H9 (cell line): ENCODE data around the gene SPATA25. TPM values are rescaled to one million over a fixed set of nuclear protein-coding genes. Genes with fewer than 3 reads are reported as not detected.
A peak's percentile ranks its signal among the peaks of the same experiment; 100 is the strongest.
"Not testable (repeated sequence)": the region's sequence is repeated elsewhere in the genome, so short reads cannot be mapped to it uniquely, and the experiment has no call there.

Source experiments
- DNase-seq: peaks from one replicate; pipeline ENCODE4 v3.0.0-alpha.2; 2017
- H2AFZ ChIP-seq: one replicate; pipeline ENCODE4 v1.6.1; 2013; ENCODE audit warnings: mild to moderate bottlenecking, low read length, control low read depth, moderate library complexity
- H2AK5ac ChIP-seq: 2 replicates; pipeline ENCODE4 v1.6.1; 2013; ENCODE audit warnings: low read length, control low read depth, mixed read lengths; ENCODE audit not compliant: insufficient read length
- H2BK120ac ChIP-seq: one replicate; pipeline ENCODE4 v1.6.1; 2013; ENCODE audit warnings: low read depth, mild to moderate bottlenecking, low read length, control low read depth, inconsistent platforms; ENCODE audit not compliant: poor library complexity, severe bottlenecking
- H2BK12ac ChIP-seq: 2 replicates; pipeline ENCODE4 v1.6.1; 2013; ENCODE audit warnings: low read length, control low read depth, mixed read lengths, low read depth; ENCODE audit not compliant: insufficient read length
- H2BK15ac ChIP-seq: 2 replicates; pipeline ENCODE4 v1.6.1; 2013; ENCODE audit warnings: low read depth, low read length, control low read depth
- H2BK20ac ChIP-seq: one replicate; pipeline ENCODE4 v1.6.1; 2013; ENCODE audit warnings: low read depth, mild to moderate bottlenecking, low read length, control low read depth, inconsistent platforms; ENCODE audit not compliant: poor library complexity, severe bottlenecking
- H2BK5ac ChIP-seq: 2 replicates; pipeline ENCODE4 v1.6.1; 2013; ENCODE audit warnings: low read length, control low read depth, mixed read lengths; ENCODE audit not compliant: insufficient read length
- H3K14ac ChIP-seq: 2 replicates; pipeline ENCODE4 v1.6.1; 2013; ENCODE audit warnings: low read length, control low read depth; ENCODE audit not compliant: insufficient read depth
- H3K18ac ChIP-seq: 2 replicates; pipeline ENCODE4 v1.6.1; 2013; ENCODE audit warnings: low read depth, mild to moderate bottlenecking, mixed read lengths, low read length, control low read depth; ENCODE audit not compliant: insufficient read length
- H3K23ac ChIP-seq: 2 replicates; pipeline ENCODE4 v1.6.1; 2013; ENCODE audit warnings: low read length, control low read depth, mixed read lengths, low read depth; ENCODE audit not compliant: insufficient read length
- H3K23me2 ChIP-seq: 2 replicates; pipeline ENCODE4 v1.6.1; 2013; ENCODE audit warnings: low read depth, mild to moderate bottlenecking, mixed read lengths, low read length, control low read depth; ENCODE audit not compliant: insufficient read length, poor library complexity, severe bottlenecking
- H3K27ac ChIP-seq: 2 replicates; pipeline ENCODE4 v1.5.1; 2013; ENCODE audit warnings: low read length, control low read depth, mixed read lengths, low read depth; ENCODE audit not compliant: insufficient read length
- H3K27me3 ChIP-seq: 2 replicates; pipeline ENCODE4 v1.6.1; 2013; ENCODE audit warnings: low read length, control low read depth, inconsistent platforms; ENCODE audit not compliant: insufficient read depth
- H3K4ac ChIP-seq: 2 replicates; pipeline ENCODE4 v1.6.1; 2013; ENCODE audit warnings: low read depth, mild to moderate bottlenecking, control low read depth, inconsistent platforms, low read length, moderate library complexity
- H3K4me1 ChIP-seq: 2 replicates; pipeline ENCODE4 v1.6.1; 2013; ENCODE audit warnings: low read length, control low read depth, inconsistent platforms; ENCODE audit not compliant: insufficient read depth
- H3K4me2 ChIP-seq: 2 replicates; pipeline ENCODE4 v1.6.1; 2013; ENCODE audit warnings: low read length, control low read depth, mixed read lengths; ENCODE audit not compliant: insufficient read length, insufficient read depth
- H3K56ac ChIP-seq: 2 replicates; pipeline ENCODE4 v1.6.1; 2013; ENCODE audit warnings: low read depth, mild to moderate bottlenecking, mixed read lengths, low read length, control low read depth; ENCODE audit not compliant: insufficient read length
- H3K79me1 ChIP-seq: 2 replicates; pipeline ENCODE4 v1.6.1; 2013; ENCODE audit warnings: low read depth, mild to moderate bottlenecking, moderate library complexity, low read length, control low read depth, inconsistent platforms; ENCODE audit not compliant: insufficient read depth, poor library complexity, severe bottlenecking
- H3K79me2 ChIP-seq: 2 replicates; pipeline ENCODE4 v1.6.1; 2013; ENCODE audit warnings: low read length, control low read depth, inconsistent platforms; ENCODE audit not compliant: insufficient read depth
- H3K9ac ChIP-seq: 2 replicates; pipeline ENCODE4 v1.6.1; 2013; ENCODE audit warnings: low read length, control low read depth, mixed read lengths; ENCODE audit not compliant: insufficient read length; ENCODE audit errors: extremely low read depth
- H3K9me3 ChIP-seq: one replicate; pipeline ENCODE4 v1.6.1; 2013; ENCODE audit warnings: low read depth, low read length, inconsistent platforms; ENCODE audit not compliant: control insufficient read depth
- H3T11ph ChIP-seq: one replicate; pipeline ENCODE4 v1.6.1; 2013; ENCODE audit warnings: mild to moderate bottlenecking, low read length, control low read depth, inconsistent platforms
- H4K20me1 ChIP-seq: one replicate; pipeline ENCODE4 v1.6.1; 2013; ENCODE audit not compliant: control insufficient read depth, insufficient read length, insufficient read depth
- H4K5ac ChIP-seq: 2 replicates; pipeline ENCODE4 v1.6.1; 2013; ENCODE audit warnings: low read depth, mild to moderate bottlenecking, mixed read lengths, low read length, control low read depth; ENCODE audit not compliant: insufficient read length
- H4K8ac ChIP-seq: replicated peaks from 2 replicates; pipeline ENCODE4 v1.6.1; 2013; ENCODE audit warnings: low read length, control low read depth, mixed read lengths, low read depth; ENCODE audit not compliant: insufficient read length
- H4K91ac ChIP-seq: 2 replicates; pipeline ENCODE4 v1.6.1; 2013; ENCODE audit warnings: low read depth, mild to moderate bottlenecking, moderate library complexity, mixed read lengths, low read length, control low read depth; ENCODE audit not compliant: insufficient read length
- H3K27ac Mint-ChIP-seq, 3 experiments: 2 replicates in 2 of 3; 3 replicates in 1 of 3; pipeline ENCODE4 v1.8.0; 2020 to 2021; ENCODE audit warnings: mixed read lengths in 3 of 3, mild to moderate bottlenecking in 1 of 3, moderate library complexity in 1 of 3
- H3K27me3 Mint-ChIP-seq: 2 replicates; pipeline ENCODE4 v1.8.0; 2021; ENCODE audit warnings: low read depth, mild to moderate bottlenecking, moderate library complexity, mixed read lengths
- H3K36me3 Mint-ChIP-seq, 3 experiments: 2 replicates in 2 of 3; 3 replicates in 1 of 3; pipeline ENCODE4 v1.8.0; 2020 to 2021; ENCODE audit warnings: low read depth in 3 of 3, mixed read lengths in 3 of 3; ENCODE audit not compliant: insufficient read depth in 1 of 3
- H3K4me1 Mint-ChIP-seq, 2 experiments: 2 replicates each; pipeline ENCODE4 v1.8.0; 2020; ENCODE audit warnings: mixed read lengths in 2 of 2
- H3K4me3 Mint-ChIP-seq, 2 experiments: 2 replicates in 1 of 2; 3 replicates in 1 of 2; pipeline ENCODE4 v1.8.0; 2020 to 2021; ENCODE audit warnings: mild to moderate bottlenecking in 2 of 2, mixed read lengths in 2 of 2, moderate library complexity in 1 of 2
- H3K9me3 Mint-ChIP-seq, 2 experiments: 2 replicates in 1 of 2; 3 replicates in 1 of 2; pipeline ENCODE4 v1.8.0; 2020; ENCODE audit warnings: mild to moderate bottlenecking in 2 of 2, mixed read lengths in 2 of 2, moderate library complexity in 1 of 2
- CTCF ChIP-seq: fragments of 200-600 bp; sonication (generic); conservative IDR thresholded peaks from 3 replicates; pipeline ENCODE4 v1.8.0; 2021; ENCODE audit warnings: antibody characterized with exemption, mild to moderate bottlenecking
- WGBS: extraction: QIAGEN DNeasy Blood & Tissue Kit; methylation state at CpG from one replicate; pipeline ENCODE4 v1.1.7; 2013; ENCODE audit warnings: missing lambda C conversion rate, low lambda C conversion rate, mixed read lengths; ENCODE audit not compliant: insufficient read length; ENCODE audit errors: extremely low coverage; 5-methylcytosine and 5-hydroxymethylcytosine counted together
- total RNA-seq: library from RNA; stranded (reverse); gene quantifications from 2 replicates; pipeline ENCODE4 v1.2.1, GENCODE V29; 2021

The SPATA25 gene
- total RNA-seq, 1 experiment from 2014 or later: 2.4 TPM

DNA sequence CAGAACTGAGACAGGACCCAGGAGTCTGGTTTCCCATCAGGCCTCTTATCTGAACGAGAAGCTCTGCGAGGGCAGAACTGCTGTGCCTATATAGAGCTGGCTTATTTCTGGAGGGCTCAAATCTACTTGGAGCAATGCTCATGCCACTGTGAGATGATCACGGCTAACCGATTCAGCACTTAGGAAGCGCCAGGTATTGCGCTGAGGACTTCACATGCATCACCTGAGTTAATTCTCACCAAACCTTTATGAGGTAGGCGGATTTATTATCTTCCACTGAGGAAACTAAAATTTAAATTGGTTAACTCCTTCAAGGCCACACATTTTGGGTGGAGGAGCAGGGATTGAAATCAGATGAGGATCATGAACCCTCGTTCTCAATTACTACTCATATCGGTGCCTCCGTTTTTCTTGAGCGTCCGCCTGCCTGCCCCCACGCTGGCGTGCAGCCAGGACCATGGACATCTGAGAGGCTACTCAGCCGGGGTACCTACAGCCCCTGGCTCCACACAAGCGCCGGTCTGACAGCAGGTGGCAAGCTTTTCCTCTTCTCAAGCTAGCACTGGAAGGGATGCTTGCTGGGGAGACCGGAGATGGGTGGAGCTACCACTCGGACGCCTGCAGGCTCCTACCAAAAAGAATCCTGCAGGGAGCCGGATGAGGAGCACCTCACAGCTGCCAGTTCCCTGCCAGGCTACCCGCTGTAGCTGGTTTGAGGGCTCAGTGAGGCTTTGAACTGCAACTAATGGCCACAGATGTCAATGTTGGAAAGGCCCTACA is 46.0 kb upstream of the SPATA25 start:
- no CpG with 5 or more reads among the region's 22 CpGs for WGBS
- no peak overlapping the region for H3K14ac ChIP-seq
- H3K4me1 Mint-ChIP-seq: peaks cover 23 to 29% of the 10 kb centered on the region in 2 experiments
- H3K23ac ChIP-seq: no peak overlapping the region
- H3K27ac ChIP-seq: peak overlapping the region; percentile 61
- no peak overlapping the region for H4K91ac ChIP-seq
- DNase-seq: peak; percentile 97
- H2BK12ac ChIP-seq: no peak overlapping the region
- peak; percentile 44; the same call in 2 of the 3 replicates for TF ChIP-seq CTCF
- H2BK5ac ChIP-seq: no peak overlapping the region
- peak overlapping the region; percentile 95 for H3K9ac ChIP-seq
- H3K4me2 ChIP-seq: peak overlapping the region; percentile 70
- H3K27ac Mint-ChIP-seq: peak overlapping the region; percentile 99 to 100 (median 100)
- H3K4me1 ChIP-seq: peaks cover 11% of the 10 kb centered on the region
- H3K27me3 ChIP-seq: no peaks in the 10 kb centered on the region
- H2AK5ac ChIP-seq: no peak overlapping the region
- H4K20me1 ChIP-seq: no peaks in the 10 kb centered on the region
- no peak overlapping the region for H4K5ac ChIP-seq
- H3K9me3 ChIP-seq: no peaks in the 10 kb centered on the region
- no peaks in the 10 kb centered on the region; the same call in 1 of the 2 replicates for H3K27me3 Mint-ChIP-seq
- no peak overlapping the region for H3K4ac ChIP-seq
- H2BK20ac ChIP-seq: no peak overlapping the region
- H3K23me2 ChIP-seq: peaks cover 11% of the 10 kb centered on the region
- no peak overlapping the region for H3T11ph ChIP-seq
- no peak overlapping the region for H4K8ac ChIP-seq
- no peak overlapping the region for H2BK120ac ChIP-seq
- H3K79me1 ChIP-seq: no peaks in the 10 kb centered on the region
- H3K79me2 ChIP-seq: peaks cover 4% of the 10 kb centered on the region; the same call in 1 of the 2 replicates
- no peak overlapping the region for H3K56ac ChIP-seq
- H2AFZ ChIP-seq: no peak overlapping the region
- H3K36me3 Mint-ChIP-seq: peaks cover 6 to 14% (median 13%) of the 10 kb centered on the region in 3 experiments; a peak in 6 of 7 replicates
- H2BK15ac ChIP-seq: no peak overlapping the region
- peak overlapping the region; percentile 93 for H3K18ac ChIP-seq
- peak overlapping the region; percentile 97 to 98 for H3K4me3 Mint-ChIP-seq
- no peaks in the 10 kb centered on the region for H3K9me3 Mint-ChIP-seq

DNA sequence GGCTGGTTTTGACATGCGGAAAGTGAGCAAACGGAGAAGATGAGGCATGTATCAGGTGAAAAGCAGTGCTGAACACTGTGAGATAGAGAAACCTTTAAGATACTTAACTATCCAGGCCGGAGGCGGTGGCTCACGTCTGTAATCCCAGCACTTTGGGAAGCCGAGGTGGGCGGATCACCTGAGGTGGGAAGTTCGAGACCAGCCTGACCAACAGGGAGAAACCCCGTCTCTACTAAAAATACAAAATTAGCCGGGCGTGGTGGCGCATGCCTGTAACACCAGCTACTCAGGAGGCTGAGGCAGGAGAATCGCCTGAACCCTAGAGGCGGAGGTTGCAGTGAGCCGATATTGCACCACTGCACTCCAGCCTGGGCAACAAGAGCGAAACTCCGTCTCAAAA is 44.3 kb upstream of the SPATA25 start:
- not testable (repeated sequence) for H2AK5ac ChIP-seq, H3K4me1 ChIP-seq, DNase-seq, H3K4ac ChIP-seq, H3K27ac ChIP-seq, H3K9me3 ChIP-seq, H3K18ac ChIP-seq, H3K27me3 Mint-ChIP-seq, H2BK15ac ChIP-seq, H3K79me1 ChIP-seq, H3K14ac ChIP-seq, H3K27me3 ChIP-seq, H4K8ac ChIP-seq, H3K79me2 ChIP-seq, H2BK12ac ChIP-seq, H4K20me1 ChIP-seq, H2BK5ac ChIP-seq, H2AFZ ChIP-seq, H3K4me3 Mint-ChIP-seq, H3T11ph ChIP-seq, H2BK120ac ChIP-seq, H3K4me2 ChIP-seq, H3K9me3 Mint-ChIP-seq, H4K5ac ChIP-seq, H4K91ac ChIP-seq, H3K36me3 Mint-ChIP-seq, H3K23ac ChIP-seq, H3K9ac ChIP-seq, H2BK20ac ChIP-seq, H3K27ac Mint-ChIP-seq, H3K56ac ChIP-seq
- H3K4me1 Mint-ChIP-seq: peaks cover 9 to 20% of the 10 kb centered on the region in 2 experiments
- no CpG with 5 or more reads among the region's 17 CpGs for WGBS
- H3K23me2 ChIP-seq: peaks cover 11% of the 10 kb centered on the region
